NB4 (cell line): Measurements from ENCODE around the gene TMEM92.

ENCODE experiments used
- DNase-seq: peaks from one replicate; pipeline ENCODE4 v3.0.0; 2010; ENCODE audit warnings: low read depth
- H3K4me3 ChIP-seq: one replicate; pipeline ENCODE4 v1.5.1; 2011; ENCODE audit warnings: mild to moderate bottlenecking, low read depth, low read length, moderate library complexity
- MYC ChIP-seq: IDR thresholded peaks from 2 replicates; pipeline ENCODE4 v1.6.1; 2011; ENCODE audit warnings: low read depth, low read length
- POLR2A ChIP-seq: IDR thresholded peaks from 2 replicates; pipeline ENCODE4 v1.6.1; 2011; ENCODE audit warnings: mild to moderate bottlenecking; ENCODE audit not compliant: insufficient read length; ENCODE audit errors: extremely low read depth
- TF ChIP-seq, protein P1 (sequence below): IDR thresholded peaks from one replicate; pipeline ENCODE4 v1.5.1; 2012; ENCODE audit warnings: low read depth, low read length
- TF ChIP-seq, protein P2 (sequence below): IDR thresholded peaks from 2 replicates; pipeline ENCODE4 v1.6.1; 2011; ENCODE audit warnings: low read depth, low read length

Gene TMEM92

DNA sequence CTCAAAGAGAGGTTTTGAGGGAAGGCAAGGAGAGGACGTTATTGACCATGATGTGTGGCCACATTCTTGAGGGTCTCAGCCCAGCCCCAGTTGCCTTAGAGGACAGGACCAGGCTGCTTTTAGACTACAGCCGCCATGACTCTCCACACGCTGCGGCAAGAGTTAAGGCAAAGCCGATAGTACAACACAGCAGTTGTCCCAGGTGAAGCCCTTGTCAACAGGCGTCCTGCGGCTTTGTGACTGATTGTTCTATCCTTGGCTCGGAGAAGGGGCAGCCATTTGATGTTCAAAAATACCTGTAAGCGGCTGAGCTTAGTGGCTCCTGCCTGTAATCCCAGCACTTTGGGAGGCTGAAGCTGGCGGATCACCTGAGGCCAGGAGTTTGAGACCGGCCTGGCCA is 28.8 kb downstream of the TMEM92 start:
- H3K4me3 ChIP-seq, result no peak overlapping the region
- TF ChIP-seq, protein P1, sequence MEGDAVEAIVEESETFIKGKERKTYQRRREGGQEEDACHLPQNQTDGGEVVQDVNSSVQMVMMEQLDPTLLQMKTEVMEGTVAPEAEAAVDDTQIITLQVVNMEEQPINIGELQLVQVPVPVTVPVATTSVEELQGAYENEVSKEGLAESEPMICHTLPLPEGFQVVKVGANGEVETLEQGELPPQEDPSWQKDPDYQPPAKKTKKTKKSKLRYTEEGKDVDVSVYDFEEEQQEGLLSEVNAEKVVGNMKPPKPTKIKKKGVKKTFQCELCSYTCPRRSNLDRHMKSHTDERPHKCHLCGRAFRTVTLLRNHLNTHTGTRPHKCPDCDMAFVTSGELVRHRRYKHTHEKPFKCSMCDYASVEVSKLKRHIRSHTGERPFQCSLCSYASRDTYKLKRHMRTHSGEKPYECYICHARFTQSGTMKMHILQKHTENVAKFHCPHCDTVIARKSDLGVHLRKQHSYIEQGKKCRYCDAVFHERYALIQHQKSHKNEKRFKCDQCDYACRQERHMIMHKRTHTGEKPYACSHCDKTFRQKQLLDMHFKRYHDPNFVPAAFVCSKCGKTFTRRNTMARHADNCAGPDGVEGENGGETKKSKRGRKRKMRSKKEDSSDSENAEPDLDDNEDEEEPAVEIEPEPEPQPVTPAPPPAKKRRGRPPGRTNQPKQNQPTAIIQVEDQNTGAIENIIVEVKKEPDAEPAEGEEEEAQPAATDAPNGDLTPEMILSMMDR, result no peak
- TF ChIP-seq MYC, result no peak
- TF ChIP-seq POLR2A, result no peak
- TF ChIP-seq, protein P2, sequence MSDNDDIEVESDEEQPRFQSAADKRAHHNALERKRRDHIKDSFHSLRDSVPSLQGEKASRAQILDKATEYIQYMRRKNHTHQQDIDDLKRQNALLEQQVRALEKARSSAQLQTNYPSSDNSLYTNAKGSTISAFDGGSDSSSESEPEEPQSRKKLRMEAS, result no peak
- DNase-seq, result no peak

DNA sequence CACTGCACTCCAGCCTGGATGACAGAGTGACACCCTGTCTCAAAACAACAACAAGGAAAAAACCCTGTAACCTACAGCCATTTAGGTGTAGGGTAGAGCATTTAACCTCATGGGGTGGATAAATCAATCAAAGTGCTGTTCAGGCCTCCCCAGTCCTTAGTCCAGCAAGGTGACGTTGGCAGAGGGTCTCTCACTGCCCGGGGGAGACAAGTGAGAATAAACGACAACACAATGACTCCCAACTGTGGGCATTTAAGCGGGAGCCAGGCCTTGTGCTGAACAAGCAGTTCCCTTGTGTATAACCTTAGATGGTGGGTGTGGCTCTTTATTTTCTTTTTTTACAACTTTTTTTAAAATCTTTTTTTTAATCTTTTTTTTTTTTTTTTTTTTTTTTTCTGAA is 29.3 kb downstream of the TMEM92 start:
- no peak for DNase-seq
- TF ChIP-seq POLR2A (no peak), MYC (no peak)
- TF ChIP-seq, protein P2, result no peak
- TF ChIP-seq, protein P1, result no peak
- no peak overlapping the region for H3K4me3 ChIP-seq

DNA sequence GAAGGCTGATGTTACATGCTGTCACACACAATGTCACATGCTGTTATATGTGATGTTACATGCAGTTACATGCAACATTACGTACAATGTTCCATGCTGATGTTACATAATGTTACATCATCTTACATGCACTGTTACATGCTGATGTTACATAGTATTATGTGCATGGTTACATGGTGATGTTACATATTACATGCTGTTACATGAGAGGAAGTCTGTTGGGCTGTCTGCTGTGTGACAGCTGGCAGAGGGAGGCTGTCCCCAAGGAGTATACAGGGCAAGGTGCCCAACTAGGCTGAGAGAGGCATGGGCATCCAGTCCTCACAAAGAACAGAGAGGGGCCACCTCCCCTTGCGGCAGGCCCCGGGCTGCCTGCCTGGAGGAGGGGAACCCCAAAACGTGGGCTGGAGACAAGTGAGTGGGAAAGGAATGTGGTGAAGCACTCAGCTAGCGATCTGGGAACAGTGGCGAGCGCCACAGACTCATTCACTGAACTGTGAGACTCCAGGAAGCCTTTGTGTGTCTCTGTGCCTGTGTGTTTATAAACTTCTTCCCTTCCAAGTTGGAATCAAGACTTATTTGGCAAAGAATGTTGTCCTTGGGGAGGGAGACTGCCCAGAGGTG is 30.6 kb downstream of the TMEM92 start:
- TF ChIP-seq POLR2A (no peak), MYC (no peak)
- TF ChIP-seq, protein P2, result no peak
- TF ChIP-seq, protein P1, result no peak
- H3K4me3 ChIP-seq, result no peak overlapping the region
- no peak for DNase-seq

DNA sequence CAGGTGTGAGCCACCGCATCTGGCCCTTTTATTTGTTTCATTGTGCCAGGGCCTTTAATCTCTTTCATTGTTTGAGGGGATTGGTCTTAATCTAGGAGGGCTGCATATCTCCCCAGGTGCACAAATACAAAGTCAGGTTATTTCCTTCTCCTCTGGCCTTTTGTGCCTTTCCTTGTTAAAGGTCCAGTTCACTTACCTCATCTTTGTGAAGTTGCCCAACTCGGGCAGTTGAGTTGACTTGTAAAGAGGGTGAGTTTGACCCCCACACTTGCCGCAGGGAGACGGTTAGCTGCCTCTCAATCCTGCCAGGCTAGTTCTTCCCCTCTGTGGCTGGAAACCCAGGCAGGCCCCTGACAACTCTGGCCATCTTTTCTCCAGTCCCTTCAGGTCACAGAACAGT is 33.4 kb downstream of the TMEM92 start:
- no peak overlapping the region for H3K4me3 ChIP-seq
- TF ChIP-seq MYC (no peak), POLR2A (no peak)
- TF ChIP-seq, protein P2, result no peak
- TF ChIP-seq, protein P1, result no peak

DNA sequence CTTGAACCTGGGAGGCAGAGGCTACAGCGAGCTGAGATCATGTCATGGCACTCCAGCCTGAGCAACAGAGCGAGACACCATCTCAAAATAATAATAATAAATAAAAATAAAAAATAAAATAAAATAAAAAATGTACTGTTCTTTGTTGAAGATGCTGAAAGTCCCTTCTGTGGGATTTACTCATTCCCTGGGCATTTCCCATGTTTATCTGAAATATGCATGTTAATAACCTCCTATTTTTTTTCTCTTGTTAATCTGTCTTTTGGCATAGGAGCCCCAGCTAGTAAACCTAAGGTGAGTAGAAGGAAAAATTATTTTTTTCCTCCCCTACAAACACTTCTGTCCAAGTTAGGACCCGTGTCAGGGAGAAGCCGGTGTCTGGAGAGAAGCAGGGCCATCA is 34.4 kb downstream of the TMEM92 start:
- no peak for DNase-seq
- no peak overlapping the region for H3K4me3 ChIP-seq
- TF ChIP-seq, protein P2, result no peak
- TF ChIP-seq MYC (no peak), POLR2A (no peak)
- TF ChIP-seq, protein P1, result no peak

More for the DNA sequence above, 33.4 kb downstream of the TMEM92 start:
- DNase-seq, result no peak
